ENCODE measurements around the gene COL16A1.

- TF ChIP-seq, protein P1, sequence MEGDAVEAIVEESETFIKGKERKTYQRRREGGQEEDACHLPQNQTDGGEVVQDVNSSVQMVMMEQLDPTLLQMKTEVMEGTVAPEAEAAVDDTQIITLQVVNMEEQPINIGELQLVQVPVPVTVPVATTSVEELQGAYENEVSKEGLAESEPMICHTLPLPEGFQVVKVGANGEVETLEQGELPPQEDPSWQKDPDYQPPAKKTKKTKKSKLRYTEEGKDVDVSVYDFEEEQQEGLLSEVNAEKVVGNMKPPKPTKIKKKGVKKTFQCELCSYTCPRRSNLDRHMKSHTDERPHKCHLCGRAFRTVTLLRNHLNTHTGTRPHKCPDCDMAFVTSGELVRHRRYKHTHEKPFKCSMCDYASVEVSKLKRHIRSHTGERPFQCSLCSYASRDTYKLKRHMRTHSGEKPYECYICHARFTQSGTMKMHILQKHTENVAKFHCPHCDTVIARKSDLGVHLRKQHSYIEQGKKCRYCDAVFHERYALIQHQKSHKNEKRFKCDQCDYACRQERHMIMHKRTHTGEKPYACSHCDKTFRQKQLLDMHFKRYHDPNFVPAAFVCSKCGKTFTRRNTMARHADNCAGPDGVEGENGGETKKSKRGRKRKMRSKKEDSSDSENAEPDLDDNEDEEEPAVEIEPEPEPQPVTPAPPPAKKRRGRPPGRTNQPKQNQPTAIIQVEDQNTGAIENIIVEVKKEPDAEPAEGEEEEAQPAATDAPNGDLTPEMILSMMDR (conservative IDR thresholded peaks at IDR 0.05; ENCODE audit: low read length) = no peak
- no peak for TF ChIP-seq EZH2phosphoT487 (IDR thresholded peaks at IDR 0.05; ENCODE audit: borderline replicate concordance)
Observed at GRCh38 chr1:31718327-31718897, 14.6 kb upstream of the COL16A1 start.

Data from Loucy (cell line).